ENCODE results near the gene IKBKG.
A peak's percentile ranks its signal among the peaks of the same experiment; 100 is the strongest.
"Not testable (repeated sequence)": the region's sequence is repeated elsewhere in the genome, so short reads cannot be mapped to it uniquely, and the experiment has no call there.

IKBKG gene, protein sequence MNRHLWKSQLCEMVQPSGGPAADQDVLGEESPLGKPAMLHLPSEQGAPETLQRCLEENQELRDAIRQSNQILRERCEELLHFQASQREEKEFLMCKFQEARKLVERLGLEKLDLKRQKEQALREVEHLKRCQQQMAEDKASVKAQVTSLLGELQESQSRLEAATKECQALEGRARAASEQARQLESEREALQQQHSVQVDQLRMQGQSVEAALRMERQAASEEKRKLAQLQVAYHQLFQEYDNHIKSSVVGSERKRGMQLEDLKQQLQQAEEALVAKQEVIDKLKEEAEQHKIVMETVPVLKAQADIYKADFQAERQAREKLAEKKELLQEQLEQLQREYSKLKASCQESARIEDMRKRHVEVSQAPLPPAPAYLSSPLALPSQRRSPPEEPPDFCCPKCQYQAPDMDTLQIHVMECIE

DNA sequence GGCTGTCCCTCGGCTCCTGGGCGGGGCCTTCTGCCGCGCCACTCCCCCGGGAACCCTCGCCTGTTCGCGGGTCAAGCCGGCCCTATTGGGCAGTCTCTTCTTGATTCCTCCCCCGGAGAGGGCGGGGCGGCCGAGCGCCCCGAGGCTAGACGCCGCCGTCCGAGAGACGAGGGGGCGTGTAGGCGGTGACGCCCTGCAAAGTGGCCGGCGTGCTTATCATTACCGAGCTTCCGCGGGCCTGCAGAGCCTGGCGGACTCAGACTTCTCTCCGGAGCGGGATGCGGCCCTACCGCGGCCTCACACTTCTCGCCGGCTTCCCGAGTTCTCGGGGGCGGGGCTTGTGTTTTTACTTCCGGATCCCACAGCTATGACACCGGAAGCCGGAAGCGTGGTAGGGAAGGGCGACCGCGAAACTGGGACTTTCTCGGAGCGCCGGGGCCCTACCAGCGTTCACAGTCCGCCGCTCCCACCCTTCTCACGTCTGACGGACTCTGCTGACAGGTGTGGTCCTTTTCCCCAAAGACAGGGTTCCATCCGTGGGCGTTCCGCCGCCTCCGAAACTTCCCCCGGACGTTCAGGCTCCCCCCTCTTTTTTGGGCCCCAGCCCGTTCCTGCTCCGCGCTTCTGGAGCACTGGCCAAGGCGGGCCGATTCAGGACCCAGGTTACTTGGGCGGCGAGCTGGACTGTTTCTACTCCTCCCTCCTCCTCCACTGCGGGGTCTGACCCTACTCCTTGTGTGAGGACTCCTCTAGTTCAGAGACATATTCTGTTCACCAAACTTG is at the start of gene IKBKG:
Gene IKBKG, plus strand, starts transcription at position 376 of the 783 bp plus-strand sequence. CDS start 4,383 bp downstream, outside the sequence.
- intact Hi-C loops (cut with DNase I), result no loop called here
- peak; percentile 82 to 99 (median 89) for DNase-seq

DNA sequence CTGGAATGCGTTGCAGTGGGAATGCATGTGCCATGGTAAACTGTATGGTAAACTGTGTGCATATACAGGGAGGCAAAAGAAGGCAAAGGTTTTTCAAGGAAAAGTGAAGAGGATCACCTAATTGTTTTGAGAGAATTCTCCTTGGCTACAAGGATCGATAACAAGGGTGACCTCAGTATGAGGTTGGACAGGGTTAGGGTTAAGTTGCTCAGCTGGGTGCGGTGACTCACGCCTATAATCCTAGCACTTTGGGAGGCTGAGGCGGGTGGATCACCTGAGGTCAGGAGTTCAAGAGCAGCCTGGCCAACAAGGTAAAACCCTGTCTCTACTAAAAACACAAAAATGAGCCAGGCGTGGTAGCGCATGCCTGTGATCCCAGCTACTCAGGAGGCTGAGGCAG is 46.0 kb upstream of the IKBKG start:
- intact Hi-C loops (cut with DNase I); DNase-seq: not testable (repeated sequence)

DNA sequence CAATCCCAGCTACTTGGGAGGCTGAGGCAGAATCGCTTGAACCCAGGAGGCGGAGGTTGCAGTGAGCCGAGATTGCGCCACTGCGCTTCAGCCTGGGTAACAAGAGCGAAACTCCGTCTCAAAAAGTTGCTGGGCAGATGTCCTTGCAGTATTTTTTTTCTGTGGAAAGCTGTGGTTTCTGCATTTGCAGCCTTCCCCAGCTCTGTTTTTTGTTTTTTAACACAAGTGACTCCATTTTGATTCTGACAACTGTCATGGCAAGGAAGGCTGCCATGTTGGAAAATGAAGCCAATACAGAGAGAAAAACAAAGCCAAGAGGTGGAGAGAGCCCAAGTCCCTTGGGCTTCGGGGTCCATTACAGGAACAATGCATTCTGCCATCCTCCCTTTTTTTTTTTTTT is 45.3 kb upstream of the IKBKG start:
- DNase-seq, result no peak
- intact Hi-C loops (cut with DNase I), result no loop called here

DNA sequence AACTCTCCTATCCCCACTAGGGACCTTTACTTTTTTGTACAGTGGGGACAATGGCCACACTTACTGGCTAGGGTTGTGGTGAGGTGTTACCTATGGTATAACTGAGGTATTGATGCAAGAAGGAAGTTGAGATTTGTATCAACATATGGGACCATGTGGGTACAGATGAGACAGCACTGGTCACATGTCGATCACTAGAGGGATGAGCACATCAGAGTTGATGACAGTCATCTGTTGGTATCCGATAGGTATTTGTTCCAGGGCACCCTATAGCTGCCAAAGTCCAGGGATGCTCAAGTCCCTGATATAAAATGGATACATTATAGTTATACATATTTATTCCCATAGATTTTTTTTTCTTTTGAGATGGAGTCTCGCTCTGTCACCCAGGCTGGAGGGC is 44.4 kb upstream of the IKBKG start:
- intact Hi-C loops (cut with DNase I), result no loop called here
- no peak for DNase-seq

DNA sequence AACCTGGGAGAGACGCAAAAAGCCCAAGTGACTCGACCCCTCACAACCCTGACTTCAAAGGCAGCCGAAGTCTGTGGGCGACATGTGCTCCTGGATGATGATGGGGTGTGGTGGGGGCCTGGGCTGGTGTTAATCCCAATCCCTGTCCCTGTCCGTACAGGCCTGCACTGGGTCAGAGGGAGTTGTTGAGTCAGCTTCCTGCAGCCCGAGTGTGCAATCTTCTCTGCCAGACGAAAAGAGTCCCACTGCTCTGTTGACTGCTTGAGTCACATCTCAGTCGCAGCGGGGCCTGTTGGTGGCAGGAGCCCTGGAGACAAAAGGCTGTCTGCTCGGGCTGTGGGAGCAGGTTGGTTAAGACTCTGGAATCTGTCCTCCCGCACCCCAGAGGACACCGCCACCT is 41.7 kb upstream of the IKBKG start:
- intact Hi-C loops (cut with DNase I), result no loop called here
- peak in 1 of 10 donors; percentile 76 for DNase-seq

DNA sequence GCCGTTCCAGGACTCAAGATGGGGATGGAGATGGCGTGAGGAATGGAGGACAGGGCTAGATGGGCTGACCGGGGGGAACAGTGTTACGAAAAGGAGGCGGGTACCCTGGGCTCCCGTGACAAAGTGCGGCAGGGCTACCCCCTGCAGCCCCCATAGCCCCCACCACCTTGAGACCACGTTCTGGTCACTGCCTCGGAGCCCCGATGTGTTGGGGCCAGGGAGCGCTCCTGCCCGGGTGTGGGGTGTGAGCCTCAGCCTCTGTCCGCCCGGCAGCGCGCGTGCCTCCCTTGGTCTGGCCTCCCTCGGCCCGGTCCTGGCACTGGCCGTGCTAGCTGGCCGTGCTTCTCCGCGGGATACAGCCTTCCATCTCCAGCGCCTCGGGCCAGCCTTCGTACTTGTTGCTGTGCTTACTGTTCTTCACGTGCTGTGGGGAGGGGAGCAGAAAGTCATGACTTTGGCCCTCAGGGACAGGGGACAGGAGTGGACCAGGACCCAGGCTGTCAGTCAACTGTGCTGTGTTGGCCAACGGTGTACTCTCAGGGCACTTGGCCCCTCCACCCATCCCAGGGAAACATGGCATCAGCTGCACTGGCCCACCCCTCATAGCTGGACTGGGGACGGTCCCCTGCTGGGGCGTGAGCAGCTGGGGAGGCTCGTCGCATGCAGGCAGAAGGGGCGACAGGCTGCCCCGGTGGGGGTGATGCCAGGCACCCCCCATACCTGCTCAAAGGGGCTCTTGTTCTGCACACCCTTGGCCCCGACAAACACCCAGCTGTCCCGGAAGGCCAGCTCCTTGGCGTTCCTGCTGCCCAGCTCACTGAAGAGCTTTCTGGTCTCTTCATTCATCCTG is 40.7 kb upstream of the IKBKG start:
- DNase-seq, result peak in 2 of 10 donors; percentile 62 to 79
- intact Hi-C loops (cut with DNase I), result no loop called here

DNA sequence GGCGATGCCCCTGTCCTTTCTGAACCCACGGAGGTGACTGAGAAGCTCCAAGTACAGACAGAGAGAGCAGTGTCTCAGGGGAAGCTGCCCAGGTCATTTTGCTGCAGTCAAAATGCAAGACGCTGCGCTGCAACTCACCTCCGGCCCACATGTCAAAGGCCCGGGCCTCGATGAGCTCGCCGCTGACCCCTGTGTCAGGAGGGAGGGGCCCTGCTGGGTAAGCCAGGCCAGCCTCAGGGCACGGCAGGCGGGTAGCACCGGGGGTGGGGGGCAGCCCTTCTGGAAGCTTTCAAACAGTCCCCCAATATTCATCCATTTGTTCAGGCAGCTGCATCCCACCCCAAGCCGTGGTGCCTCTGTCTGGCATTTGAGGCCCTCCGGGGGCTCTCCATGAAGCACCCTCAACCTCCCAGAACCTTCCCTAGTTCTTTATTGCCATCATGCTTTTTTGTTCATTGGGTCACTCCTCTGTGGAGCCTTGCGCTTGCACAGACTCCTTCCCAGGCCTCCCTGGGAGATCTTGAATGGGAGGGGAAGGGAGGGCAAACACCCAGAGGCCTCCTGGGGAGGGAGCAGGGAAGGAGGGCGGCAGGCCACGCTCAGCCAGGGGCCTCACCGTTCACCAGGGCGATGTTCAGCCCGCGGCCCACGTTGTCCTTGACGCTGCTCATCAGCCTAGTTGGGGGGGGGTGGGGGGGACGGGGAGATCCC is 39.6 kb upstream of the IKBKG start:
- intact Hi-C loops (cut with DNase I), result no loop called here
- DNase-seq, result peak in 1 of 10 donors; percentile 43

DNA sequence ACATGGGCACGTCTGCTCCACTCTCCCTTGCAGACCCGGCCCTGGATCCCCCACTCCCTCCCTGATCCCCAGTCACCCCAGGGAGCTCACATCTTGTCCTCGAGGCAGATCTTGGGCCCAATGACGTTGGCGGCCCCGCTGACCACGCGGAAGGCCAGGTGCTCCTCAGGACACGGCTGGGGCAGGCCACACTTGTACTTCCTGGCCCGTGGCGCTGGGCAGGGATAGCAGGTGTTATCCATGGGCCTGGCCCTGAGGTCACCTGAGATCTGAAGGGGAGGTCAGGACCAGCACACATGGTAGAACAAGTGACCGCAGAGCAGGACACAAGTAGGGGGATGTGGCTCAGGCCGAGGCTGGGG is 39.1 kb upstream of the IKBKG start:
- DNase-seq, result peak in 1 of 10 donors; percentile 79
- intact Hi-C loops (cut with DNase I), result no loop called here

DNA sequence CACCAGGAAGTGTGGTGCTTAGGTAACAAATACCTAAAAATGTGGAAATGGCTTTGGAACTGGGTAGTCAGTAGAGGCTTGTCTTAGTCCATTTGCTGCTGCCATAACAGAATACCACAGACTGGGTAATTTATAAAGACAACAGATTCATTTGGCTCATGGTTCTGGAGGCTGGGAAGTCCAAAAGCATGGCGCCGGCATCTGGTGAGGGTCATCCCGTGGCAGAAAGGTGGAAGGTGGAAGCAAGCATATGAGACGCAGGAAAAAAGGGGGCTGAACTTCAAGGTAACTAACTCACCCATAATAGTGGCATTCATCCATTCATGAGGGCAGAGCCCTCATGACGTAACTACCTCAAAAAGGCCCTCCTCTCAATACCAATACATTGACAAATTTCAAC is 38.0 kb upstream of the IKBKG start:
- DNase-seq, result no peak
- intact Hi-C loops (cut with DNase I), result no loop called here

DNA sequence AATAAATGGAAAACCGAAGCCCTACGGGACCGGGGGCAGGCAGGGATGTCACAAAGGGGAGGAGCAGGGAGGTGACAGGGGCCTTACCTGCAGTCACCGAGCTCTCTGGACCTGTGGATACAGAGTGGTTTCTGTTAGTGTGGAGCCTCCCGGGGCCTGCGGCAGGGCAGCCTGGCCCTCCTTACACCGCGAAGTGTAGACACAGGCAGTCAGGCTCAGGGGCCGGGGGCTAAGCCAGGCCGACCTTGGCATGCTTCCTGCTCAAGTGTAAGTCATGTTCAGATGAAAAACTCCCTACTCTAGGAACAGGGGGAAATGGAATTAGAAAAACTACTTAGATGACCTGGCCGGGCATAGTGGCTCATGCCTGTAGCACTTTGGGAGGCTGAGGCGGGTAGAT is 35.7 kb upstream of the IKBKG start:
- intact Hi-C loops (cut with DNase I), result no loop called here
- DNase-seq, result peak in 2 of 10 donors; percentile 24 to 42

DNA sequence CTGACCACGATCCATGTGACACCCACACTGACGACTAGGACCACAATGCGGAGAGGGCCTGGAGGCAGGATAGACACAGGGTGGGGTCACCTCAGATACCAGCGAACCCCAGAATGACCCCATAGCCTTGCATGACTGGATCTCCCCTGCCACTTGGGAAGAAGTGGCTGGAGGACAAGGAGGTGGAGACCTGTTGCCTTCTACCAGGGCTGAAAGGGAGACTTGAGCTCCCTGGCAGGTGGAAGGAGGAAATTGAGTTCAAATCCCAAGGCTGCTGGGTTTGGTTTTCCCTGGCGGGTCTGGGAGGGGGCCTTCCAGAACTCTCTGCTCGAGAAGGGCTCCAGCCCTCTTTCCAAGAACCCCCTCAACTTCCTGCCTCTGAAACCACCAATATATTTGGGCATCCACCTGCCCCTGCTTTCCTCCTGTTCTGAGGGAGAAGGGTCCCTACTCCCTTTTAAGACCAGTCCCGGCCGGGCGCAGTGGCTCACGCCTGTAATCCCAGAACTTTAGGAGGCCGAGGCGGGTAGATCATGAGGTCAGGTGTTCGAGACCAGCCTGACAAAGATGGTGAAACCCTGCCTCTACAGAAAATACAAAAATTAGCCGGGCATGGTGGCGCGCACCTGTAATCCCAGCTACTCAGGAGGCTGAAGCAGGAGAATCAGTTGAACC is 34.4 kb upstream of the IKBKG start:
- peak in 2 of 10 donors; percentile 40 to 53 for DNase-seq
- intact Hi-C loops (cut with DNase I), result no loop called here

DNA sequence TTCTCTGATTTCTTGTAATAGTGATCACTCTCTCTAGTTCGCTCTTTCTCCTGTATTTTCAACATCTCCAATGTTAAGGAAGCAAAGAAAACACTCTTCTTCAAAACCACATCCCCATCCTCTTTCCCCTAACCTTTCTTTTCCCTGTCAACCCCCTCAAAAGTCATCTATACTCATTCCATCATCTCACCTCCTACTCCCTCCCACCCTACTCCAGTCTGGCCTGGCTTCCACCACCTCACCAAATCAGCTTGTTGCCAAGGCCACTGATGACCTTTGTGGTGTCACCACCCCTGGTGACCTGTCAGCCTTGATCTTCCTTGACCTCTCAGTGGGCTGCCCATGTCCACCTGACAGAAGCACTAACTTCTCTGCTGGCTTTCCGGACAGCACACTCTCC is 33.7 kb upstream of the IKBKG start:
- DNase-seq, result no peak
- intact Hi-C loops (cut with DNase I), result no loop called here

DNA sequence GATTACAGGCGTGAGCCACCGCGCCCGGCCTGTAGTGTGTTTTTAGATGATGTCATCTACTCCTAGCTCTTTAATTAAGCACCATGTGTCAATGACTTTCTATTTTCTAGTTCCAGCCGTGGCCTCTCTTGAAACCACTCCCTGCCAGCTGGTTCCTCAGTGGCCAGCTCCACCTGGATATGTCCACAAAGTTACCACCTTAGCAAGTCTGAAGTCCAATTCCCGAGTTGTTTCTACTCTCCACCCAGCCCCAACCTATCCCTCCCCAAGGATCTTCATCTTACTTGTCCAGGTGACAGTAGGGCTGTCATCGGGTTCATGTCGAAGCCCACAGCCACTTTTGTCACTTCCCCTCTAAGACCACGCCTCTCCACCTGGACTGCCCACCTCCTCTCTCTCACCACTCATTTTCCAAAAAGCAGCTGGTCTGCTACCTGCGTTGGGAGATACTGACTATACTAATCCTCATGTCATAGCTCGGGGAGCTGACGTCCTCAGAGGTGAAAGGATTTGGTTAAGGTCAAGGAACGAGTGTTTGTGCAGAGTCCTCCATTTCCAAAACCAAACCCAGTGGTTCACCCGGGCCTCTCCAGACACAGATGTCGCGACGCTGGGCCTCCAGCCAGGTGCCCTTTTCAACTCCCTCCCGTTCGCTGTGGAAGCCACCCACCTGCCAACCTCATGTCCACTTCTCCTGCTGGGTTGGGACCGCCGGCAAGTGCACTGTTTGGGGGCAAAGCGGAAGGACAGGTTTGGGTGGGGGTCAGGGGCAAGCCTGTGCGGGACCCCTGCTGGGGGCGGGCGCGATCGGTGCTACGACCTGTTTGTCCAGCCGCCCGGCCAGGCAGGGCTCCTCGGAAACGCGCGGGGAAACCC is 32.1 kb upstream of the IKBKG start:
- intact Hi-C loops (cut with DNase I), result no loop called here

DNA sequence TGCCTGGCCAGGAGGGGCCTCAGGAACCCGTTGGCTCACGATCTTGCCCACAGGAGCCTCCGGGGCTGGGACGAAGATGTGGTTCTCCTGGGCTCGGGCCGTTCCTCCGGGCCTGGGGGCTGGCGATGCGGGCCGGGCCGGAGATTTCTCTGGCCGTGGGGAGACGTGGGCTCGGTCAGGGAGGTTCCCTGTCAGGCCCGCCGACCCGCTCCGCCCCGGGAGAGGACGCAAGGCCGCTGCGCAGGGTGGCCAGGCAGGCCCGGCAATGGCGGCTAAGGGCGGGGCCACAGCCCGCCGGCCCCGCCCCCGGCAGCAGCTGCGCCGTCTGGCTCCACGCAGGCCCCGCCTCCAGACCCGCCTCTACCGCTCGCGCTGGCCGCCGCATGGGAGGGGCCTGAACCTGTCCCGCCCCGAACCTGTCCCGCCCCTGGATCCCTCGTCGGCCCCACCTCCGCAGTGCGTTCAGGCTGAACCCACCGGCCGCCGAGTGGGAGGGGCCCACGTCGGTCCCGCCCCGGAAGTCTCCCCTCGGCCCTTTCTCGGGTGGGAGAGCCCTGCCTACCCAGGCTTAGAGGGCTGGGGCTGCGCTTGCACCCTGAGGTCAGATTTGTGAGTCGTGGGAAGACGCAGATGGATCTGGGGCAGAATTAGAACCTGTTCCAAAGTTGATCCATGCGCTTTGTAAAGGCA is 31.3 kb upstream of the IKBKG start, which contains the start of gene FAM3A:
Gene FAM3A, minus strand, starts transcription at position 267 of the 690 bp plus-strand sequence. CDS start 460 bp downstream, outside the sequence.
- peak; percentile 88 to 99 (median 94) for DNase-seq
- intact Hi-C loops (cut with DNase I), result no loop called here

More for the DNA sequence above, 32.1 kb upstream of the IKBKG start:
- DNase-seq, result peak in 2 of 10 donors; percentile 83 to 85

DNA sequence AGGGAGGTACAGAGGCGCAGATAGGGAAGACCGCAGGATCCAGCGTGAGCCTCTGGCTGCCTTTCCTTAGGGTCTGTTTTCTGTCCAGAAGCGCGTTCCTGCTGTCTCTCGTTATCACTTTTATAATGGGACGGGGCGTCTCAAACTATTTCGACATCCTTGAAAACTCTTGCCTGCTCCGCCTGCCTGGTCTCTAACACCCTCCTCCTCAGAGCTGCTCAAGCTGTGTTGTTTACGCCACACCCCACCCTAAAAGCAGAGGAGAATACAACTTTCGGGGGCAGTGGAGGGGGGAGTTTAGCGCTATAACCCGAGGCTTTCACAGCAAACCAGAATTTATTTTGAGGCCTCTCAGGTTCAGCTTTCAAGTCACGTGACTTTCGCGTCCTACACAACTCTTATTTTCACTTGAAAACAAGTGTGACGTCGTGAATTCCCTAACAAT is 30.7 kb upstream of the IKBKG start:
- DNase-seq, result peak in 1 of 10 donors; percentile 43
- intact Hi-C loops (cut with DNase I), result no loop called here

DNA sequence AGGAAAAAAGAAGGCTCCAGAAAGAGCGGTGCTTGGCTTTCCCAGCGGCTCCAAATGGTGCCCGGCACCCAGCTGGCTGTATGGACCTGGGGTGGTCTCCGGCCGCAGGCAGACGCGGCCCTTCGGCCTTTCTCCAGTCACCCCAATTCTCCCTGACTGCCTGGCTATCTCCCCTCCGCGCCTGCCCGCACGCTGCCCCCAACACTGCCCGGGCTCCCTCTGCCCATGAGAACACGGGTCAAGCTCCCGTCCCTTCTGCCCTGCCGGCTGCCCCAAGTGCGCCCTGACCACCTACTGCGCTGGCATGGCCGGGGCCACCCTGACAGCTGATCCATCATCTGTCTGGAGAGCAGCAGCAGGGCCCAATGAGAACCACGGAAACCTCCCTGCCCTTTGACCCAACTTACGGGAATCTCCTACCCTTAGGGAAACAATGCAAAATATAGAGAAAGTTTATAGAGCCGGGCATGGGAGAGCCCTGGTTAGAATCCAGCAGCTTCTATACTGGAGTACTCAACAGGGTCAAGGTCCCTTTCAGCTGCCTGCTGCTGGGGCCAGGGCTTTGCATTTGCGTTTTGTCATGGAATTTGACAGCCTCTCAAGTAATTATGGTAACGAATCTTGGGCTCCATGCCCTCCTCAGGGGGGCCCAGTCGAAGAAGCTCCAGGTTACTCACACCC is 30.2 kb upstream of the IKBKG start:
- peak in 2 of 10 donors; percentile 80 to 85 for DNase-seq
- intact Hi-C loops (cut with DNase I), result no loop called here

DNA sequence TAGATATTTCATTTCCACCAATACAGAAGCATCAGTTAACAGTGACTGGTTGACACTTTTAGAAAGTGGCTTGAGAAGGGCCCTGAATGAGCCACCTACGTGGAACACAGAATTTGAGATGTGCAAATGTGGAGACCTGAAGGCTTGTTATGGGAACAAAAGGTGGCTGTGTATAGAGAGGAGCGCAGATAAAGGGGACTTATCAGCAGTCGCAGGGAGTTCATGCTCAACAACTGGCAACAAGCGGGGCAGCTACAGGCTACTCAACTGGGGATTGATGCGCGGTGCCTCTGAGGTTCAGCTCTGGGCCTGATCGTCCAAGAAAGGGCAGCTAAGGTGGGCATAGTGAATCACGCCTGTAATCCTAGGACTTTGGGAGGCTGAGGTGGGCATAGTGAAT is 28.0 kb upstream of the IKBKG start:
- no peak for DNase-seq
- intact Hi-C loops (cut with DNase I), result no loop called here
